ENCODE results near the gene APOC3. TPM values are rescaled to one million over a fixed set of nuclear protein-coding genes. Genes with fewer than 3 reads are reported as not detected.

APOC3 gene
- total and polyA plus RNA-seq, 9 of the 15 experiments (the other 6 are each of a cell fraction or from before 2014, with no cell fraction given): 1.1 TPM; not detected in 8

- TF ChIP-seq E2F8 (IDR thresholded peaks at IDR 0.05; ENCODE audit: low read depth, partially characterized antibody): no peak
- TF ChIP-seq ZNF232 (CRISPR knock-in tag; IDR thresholded peaks at IDR 0.05): no peak
- TF ChIP-seq XRCC4 (IDR thresholded peaks at IDR 0.05; ENCODE audit: extremely low read depth, insufficient read depth, insufficient read length): no peak
- TF ChIP-seq ZSCAN32 (CRISPR knock-in tag; IDR thresholded peaks at IDR 0.05): no peak
- TF ChIP-seq RBM34 (IDR thresholded peaks at IDR 0.05; ENCODE audit: borderline replicate concordance, insufficient read depth, low read length): no peak
- no peak for TF ChIP-seq FOXM1 (IDR thresholded peaks at IDR 0.05; ENCODE audit: low read depth)
- no peak for TF ChIP-seq FOXM1 (CRISPR knock-in tag; IDR thresholded peaks at IDR 0.05; ENCODE audit: low read depth)
- no peak for TF ChIP-seq HSF4 (CRISPR knock-in tag; IDR thresholded peaks at IDR 0.05; ENCODE audit: borderline replicate concordance)
- no peak for TF ChIP-seq ZNF561 (CRISPR knock-in tag; conservative IDR thresholded peaks at IDR 0.05)
- no peak for TF ChIP-seq SRSF9 (IDR thresholded peaks at IDR 0.05; ENCODE audit: borderline replicate concordance, low read depth, low read length)
- no peak for TF ChIP-seq ZNF695 (CRISPR knock-in tag; IDR thresholded peaks at IDR 0.05)
- TF ChIP-seq NR1H2 (CRISPR knock-in tag; IDR thresholded peaks at IDR 0.05): no peak
- no peak for TF ChIP-seq RAD51 (IDR thresholded peaks at IDR 0.05; ENCODE audit: borderline replicate concordance, low read depth)
- TF ChIP-seq PHF21A (IDR thresholded peaks at IDR 0.05; ENCODE audit: borderline replicate concordance, low read depth): no peak
- no peak for TF ChIP-seq ZFX (CRISPR knock-in tag; IDR thresholded peaks at IDR 0.05)
- no peak for TF ChIP-seq RBM25 (IDR thresholded peaks at IDR 0.05; ENCODE audit: low read depth, low read length, severe bottlenecking)
- no peak for TF ChIP-seq EHMT2 (IDR thresholded peaks at IDR 0.05)
- peak; percentile 76 to 85 for TF ChIP-seq RAD21 (CRISPR knock-in tag; conservative IDR thresholded peaks at IDR 0.05 in 1 of 2, IDR thresholded peaks at IDR 0.05 in 1 of 2)
- TF ChIP-seq FOXA1 (IDR thresholded peaks at IDR 0.05; ENCODE audit: borderline replicate concordance): no peak
- TF ChIP-seq TCF15 (CRISPR knock-in tag; IDR thresholded peaks at IDR 0.05): no peak
- TF ChIP-seq MCM5 (IDR thresholded peaks at IDR 0.05; ENCODE audit: low read depth): no peak
- TF ChIP-seq RBM17 (IDR thresholded peaks at IDR 0.05; ENCODE audit: borderline replicate concordance, low read depth, low read length): no peak
- TF ChIP-seq GABPB1 (CRISPR knock-in tag; IDR thresholded peaks at IDR 0.05): peak; percentile 52
- TF ChIP-seq BHLHE40 (IDR thresholded peaks at IDR 0.05; ENCODE audit: low read length): 0 out of 2 replicates have a peak, but pooled peaks have one; percentile 18
- no peak for TF ChIP-seq TCFL5 (CRISPR knock-in tag; conservative IDR thresholded peaks at IDR 0.05)
- no peak for TF ChIP-seq CREB3 (tag; conservative IDR thresholded peaks at IDR 0.05; ENCODE audit: low read depth)
Measured at GRCh38 chr11:116791002-116791812, 38.5 kb upstream of the APOC3 start (continued).

All from K562 (cell line).